T-helper 1 cell treated with Interleukin-12 subunit alpha and Interleukin-12 subunit beta and Interleukin-4 antibody, amounts not matched to agents 30 ng/mL and 1 ng/mL, for 36 hours (primary cell): ENCODE measurements around the gene NRG3. TPM values are rescaled to one million over a fixed set of nuclear protein-coding genes. Genes with fewer than 3 reads are reported as not detected.

Experiments used
- intact Hi-C: fragments of 100-400 bp; cut with micrococcal nuclease; formaldehyde crosslinking; loops from one replicate; pipeline ENCODE4 v1.15.1; 2024
- total RNA-seq: library from RNA; stranded (reverse); gene quantifications from 2 replicates; pipeline ENCODE4 v1.2.3, GENCODE V29; 2022

The NRG3 gene
- total RNA-seq = not detected in 2 replicates

GRCh38 chr10:81874875-81875466 lies at the start of gene NRG3:
NRG3 (plus strand) TSS chr10:81875194.
- intact Hi-C loops = no loop called here

- intact Hi-C loops = no loop called here
Measured at GRCh38 chr10:81828251-81828650, 46.7 kb upstream of the NRG3 start.

GRCh38 chr10:81831060-81831459 lies 43.9 kb upstream of the NRG3 start:
- intact Hi-C loops = no loop called here

GRCh38 chr10:81838950-81839349 lies 36.0 kb upstream of the NRG3 start:
- intact Hi-C loops = no loop called here

GRCh38 chr10:81843042-81843441 lies 32.0 kb upstream of the NRG3 start:
- intact Hi-C loops = no loop called here

- intact Hi-C loops = no loop called here
Measured at GRCh38 chr10:81847675-81848074, 27.3 kb upstream of the NRG3 start.

GRCh38 chr10:81848514-81848913 lies 26.5 kb upstream of the NRG3 start:
- intact Hi-C loops = no loop called here

- intact Hi-C loops = no loop called here
Measured at GRCh38 chr10:81848931-81849330, 26.1 kb upstream of the NRG3 start.

- intact Hi-C loops = no loop called here
Measured at GRCh38 chr10:81862596-81862995, 12.4 kb upstream of the NRG3 start.

- intact Hi-C loops = no loop called here
Measured at GRCh38 chr10:81863771-81864170, 11.2 kb upstream of the NRG3 start.

- intact Hi-C loops = no loop called here
Measured at GRCh38 chr10:81865581-81865980, 9.4 kb upstream of the NRG3 start.

- intact Hi-C loops = no loop called here
Measured at GRCh38 chr10:81866753-81867152, 8.2 kb upstream of the NRG3 start.

GRCh38 chr10:81870472-81870871 lies 4.5 kb upstream of the NRG3 start:
- intact Hi-C loops = no loop called here

- intact Hi-C loops = no loop called here
Measured at GRCh38 chr10:81871558-81871957, 3.4 kb upstream of the NRG3 start.

GRCh38 chr10:81872206-81872862 lies 2.7 kb upstream of the NRG3 start:
- intact Hi-C loops = no loop called here

- intact Hi-C loops = no loop called here
Measured at GRCh38 chr10:81873231-81873931, 1.6 kb upstream of the NRG3 start.

- intact Hi-C loops = no loop called here
Measured at GRCh38 chr10:81873932-81874816, 820 bp upstream of the NRG3 start.

GRCh38 chr10:81875467-81876252 lies 666 bp downstream of the NRG3 start:
- intact Hi-C loops = no loop called here

GRCh38 chr10:81876253-81877077 lies 1.5 kb downstream of the NRG3 start:
- intact Hi-C loops = no loop called here

- intact Hi-C loops = no loop called here
Measured at GRCh38 chr10:81877596-81877995, 2.6 kb downstream of the NRG3 start.
